ENCODE data around the gene NELL2. TPM values are rescaled to one million over a fixed set of nuclear protein-coding genes. Genes with fewer than 3 reads are reported as not detected.

NELL2 gene
- total RNA-seq, 1 experiment from 2014 or later: 32.7 TPM

DNA sequence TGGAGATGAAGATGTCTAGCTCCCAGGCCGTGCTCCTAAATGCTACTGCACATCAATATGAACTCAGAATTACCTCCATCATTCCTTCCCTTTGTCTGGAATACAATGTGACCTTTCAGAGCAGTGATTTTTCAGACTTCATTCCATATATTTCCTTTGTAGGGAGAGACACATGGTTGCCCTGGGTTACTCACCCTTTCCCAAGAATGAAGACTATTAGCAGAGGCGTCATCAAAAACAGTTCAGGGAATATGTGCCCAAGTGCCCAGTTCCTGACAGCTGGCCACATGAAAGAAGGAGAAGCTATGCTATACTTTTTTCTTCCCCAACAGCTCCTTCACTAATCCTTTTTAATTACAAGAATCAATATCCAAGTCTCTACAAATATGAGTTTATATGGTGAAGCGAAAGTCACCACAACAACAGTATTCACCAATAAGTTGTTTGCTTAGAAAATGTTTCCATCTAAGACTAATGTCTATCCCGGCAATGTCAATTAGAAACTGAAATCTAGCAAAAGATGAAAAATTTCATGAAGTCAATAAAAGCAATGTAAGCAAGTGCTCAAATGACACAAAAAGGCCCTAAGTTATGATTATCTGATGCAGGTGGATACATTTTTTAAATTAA lies 17.8 kb downstream of the NELL2 start:
- Mint-ChIP-seq H3K4me3 (no peak overlapping the region), H3K36me3 (ENCODE audit: insufficient read depth in 1 of 3, low read depth in 3 of 3) (peaks cover under 1 to 4% (median 3%) of the 10 kb centered on the region in 3 experiments; a peak in 5 of 7 replicates), H3K27me3 (ENCODE audit: low read depth) (no peaks in the 10 kb centered on the region), H3K9me3 (peaks cover 0 to 1% of the 10 kb centered on the region in 2 experiments; a peak in 1 of 5 replicates), H3K4me1 (peaks cover 0 to 3% of the 10 kb centered on the region in 2 experiments; a peak in 1 of 4 replicates), H3K27ac (no peak overlapping the region)
- H4K20me1 ChIP-seq (ENCODE audit: control insufficient read depth, insufficient read depth, insufficient read length): no peaks in the 10 kb centered on the region
- no peak for DNase-seq
- no peak overlapping the region for H3K56ac ChIP-seq (ENCODE audit: insufficient read length, low read depth, low read length)
- H2AK5ac ChIP-seq (ENCODE audit: insufficient read length, low read length): no peak overlapping the region
- no peak overlapping the region for H3T11ph ChIP-seq (ENCODE audit: low read length)
- no peak overlapping the region for H2BK20ac ChIP-seq (ENCODE audit: low read depth, low read length, poor library complexity, severe bottlenecking)
- H4K8ac ChIP-seq (replicated peaks; ENCODE audit: insufficient read length, low read depth, low read length): no peak overlapping the region
- H3K4ac ChIP-seq (ENCODE audit: low read depth, low read length): no peak overlapping the region
- no peak overlapping the region for H3K9ac ChIP-seq (ENCODE audit: extremely low read depth, insufficient read length, low read length)
- H2BK12ac ChIP-seq (ENCODE audit: insufficient read length, low read depth, low read length): no peak overlapping the region
- TF ChIP-seq, protein P1, sequence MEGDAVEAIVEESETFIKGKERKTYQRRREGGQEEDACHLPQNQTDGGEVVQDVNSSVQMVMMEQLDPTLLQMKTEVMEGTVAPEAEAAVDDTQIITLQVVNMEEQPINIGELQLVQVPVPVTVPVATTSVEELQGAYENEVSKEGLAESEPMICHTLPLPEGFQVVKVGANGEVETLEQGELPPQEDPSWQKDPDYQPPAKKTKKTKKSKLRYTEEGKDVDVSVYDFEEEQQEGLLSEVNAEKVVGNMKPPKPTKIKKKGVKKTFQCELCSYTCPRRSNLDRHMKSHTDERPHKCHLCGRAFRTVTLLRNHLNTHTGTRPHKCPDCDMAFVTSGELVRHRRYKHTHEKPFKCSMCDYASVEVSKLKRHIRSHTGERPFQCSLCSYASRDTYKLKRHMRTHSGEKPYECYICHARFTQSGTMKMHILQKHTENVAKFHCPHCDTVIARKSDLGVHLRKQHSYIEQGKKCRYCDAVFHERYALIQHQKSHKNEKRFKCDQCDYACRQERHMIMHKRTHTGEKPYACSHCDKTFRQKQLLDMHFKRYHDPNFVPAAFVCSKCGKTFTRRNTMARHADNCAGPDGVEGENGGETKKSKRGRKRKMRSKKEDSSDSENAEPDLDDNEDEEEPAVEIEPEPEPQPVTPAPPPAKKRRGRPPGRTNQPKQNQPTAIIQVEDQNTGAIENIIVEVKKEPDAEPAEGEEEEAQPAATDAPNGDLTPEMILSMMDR (conservative IDR thresholded peaks at IDR 0.05): no peak
- H3K9me3 ChIP-seq (ENCODE audit: control insufficient read depth, low read depth, low read length): no peaks in the 10 kb centered on the region
- H2BK15ac ChIP-seq (ENCODE audit: low read depth, low read length): no peak overlapping the region
- no peaks in the 10 kb centered on the region for H3K23me2 ChIP-seq (ENCODE audit: insufficient read length, low read depth, low read length, poor library complexity, severe bottlenecking)
- no peaks in the 10 kb centered on the region for H3K79me1 ChIP-seq (ENCODE audit: insufficient read depth, low read depth, low read length, poor library complexity, severe bottlenecking)
- H2BK120ac ChIP-seq (ENCODE audit: low read depth, low read length, poor library complexity, severe bottlenecking): no peak overlapping the region
- no peak overlapping the region for H2BK5ac ChIP-seq (ENCODE audit: insufficient read length, low read length)
- H4K5ac ChIP-seq (ENCODE audit: insufficient read length, low read depth, low read length): no peak overlapping the region
- peaks cover 4% of the 10 kb centered on the region; the same call in 1 of the 2 replicates for H3K79me2 ChIP-seq (ENCODE audit: insufficient read depth, low read length)
- no peaks in the 10 kb centered on the region for H3K27me3 ChIP-seq (ENCODE audit: insufficient read depth, low read length)
- H4K91ac ChIP-seq (ENCODE audit: insufficient read length, low read depth, low read length): no peak overlapping the region
- no peak overlapping the region for H3K14ac ChIP-seq (ENCODE audit: insufficient read depth, low read length)
- H2AFZ ChIP-seq (ENCODE audit: low read length): no peak overlapping the region
- H3K4me1 ChIP-seq (ENCODE audit: insufficient read depth, low read length): no peaks in the 10 kb centered on the region
- no peak overlapping the region for H3K18ac ChIP-seq (ENCODE audit: insufficient read length, low read depth, low read length)
- H3K4me2 ChIP-seq (ENCODE audit: insufficient read depth, insufficient read length, low read length): no peak overlapping the region
- H3K23ac ChIP-seq (ENCODE audit: insufficient read length, low read depth, low read length): no peak overlapping the region
- no peak overlapping the region for H3K27ac ChIP-seq (ENCODE audit: insufficient read length, low read depth, low read length)
- no CpG with 5 or more reads among the region's 4 CpGs for WGBS (ENCODE audit: extremely low coverage, insufficient read length, low lambda C conversion rate)

Data from H9 (cell line).